A549 (cell line): ENCODE data around the gene RER1. TPM values are rescaled to one million over a fixed set of nuclear protein-coding genes. Genes with fewer than 3 reads are reported as not detected.

ENCODE experiments used
- ATAC-seq, 2 experiments: fragments of 200-7000 bp in 1 of 2; fragments of >200 bp in 1 of 2; cut with Nextera tagmentation in 1 of 2; cut with Tn5 transposase in 1 of 2; 3 replicates each; pipeline versions ENCODE4 v1.8.0 to v1.9.1; 2018 to 2020; ENCODE audit warnings: mild to moderate bottlenecking in 1 of 2, moderate library complexity in 1 of 2
- CTCF ChIA-PET: fragments of 300-600 bp; sonication (Branson Sonifier 250); formaldehyde crosslinking; extraction: SDS; loops from one replicate; lab custom pipeline; 2021; ENCODE audit warnings: antibody characterized with exemption, inconsistent platforms; lab: Yijun Ruan, JAX
- POLR2A ChIA-PET: fragments of 350-600 bp; formaldehyde crosslinking; extraction: SDS; loops from one replicate; lab custom pipeline; 2021; ENCODE audit warnings: antibody characterized with exemption, inconsistent platforms; lab: Yijun Ruan, JAX
- DNase-seq, 2 experiments: peaks; one replicate each; pipeline versions ENCODE4 v3.0.0 to v3.0.0-alpha.2; 2011 to 2016; ENCODE audit warnings: low read depth in 1 of 2, low spot score in 1 of 2
- FAIRE-seq: peaks from 2 replicates; lab custom pipeline; 2011; peaks lifted over from hg19 to GRCh38; lab: Jason Lieb, UNC
- H3K27ac ChIP-seq, 2 experiments: fragments of >200 bp; sonication (Bioruptor Twin); formaldehyde crosslinking; 3 replicates each; pipeline ENCODE4 v1.5.1; 2016 to 2017
- H3K4me1 ChIP-seq: fragments of >200 bp; sonication (Bioruptor Twin); formaldehyde crosslinking; 3 replicates; pipeline ENCODE4 v1.6.1; 2016
- H3K4me2 ChIP-seq: fragments of >200 bp; sonication (Bioruptor Twin); formaldehyde crosslinking; 3 replicates; pipeline ENCODE4 v1.6.1; 2016
- H3K4me3 ChIP-seq: fragments of >200 bp; sonication (Bioruptor Twin); formaldehyde crosslinking; 3 replicates; pipeline ENCODE4 v1.5.1; 2016
- H3K9me3 ChIP-seq: fragments of >200 bp; sonication (Bioruptor Twin); formaldehyde crosslinking; 3 replicates; pipeline ENCODE4 v1.6.1; 2016
- CEBPB ChIP-seq, 2 experiments: fragments of >200 bp in 1 of 2; sonication (Bioruptor Twin) in 1 of 2; formaldehyde crosslinking in 1 of 2; IDR thresholded peaks; 2 replicates each; pipeline ENCODE4 v1.6.1; 2012 to 2016
- CTCF ChIP-seq: fragments of >200 bp; sonication (Bioruptor Twin); formaldehyde crosslinking; IDR thresholded peaks from 3 replicates; pipeline ENCODE4 v1.5.1; 2016
- E2F6 ChIP-seq: IDR thresholded peaks from 2 replicates; pipeline ENCODE4 v1.6.1; 2012; ENCODE audit warnings: low read depth, borderline replicate concordance
- EHF ChIP-seq: fragments of 250-450 bp; sonication (Bioruptor Pico); IDR thresholded peaks from 2 replicates; pipeline ENCODE4 v1.5.0; 2020; ENCODE audit warnings: mild to moderate bottlenecking
- ESRRA ChIP-seq: fragments of 150-350 bp; IDR thresholded peaks from 2 replicates; pipeline ENCODE4 v1.6.1; 2014; ENCODE audit warnings: mild to moderate bottlenecking, low read length, borderline replicate concordance
- FOXS1 ChIP-seq: fragments of 250-450 bp; sonication (Bioruptor Pico); IDR thresholded peaks from 2 replicates; pipeline ENCODE4 v1.5.0; 2020; ENCODE audit warnings: mild to moderate bottlenecking, moderate library complexity
- HEYL ChIP-seq: fragments of 250-450 bp; sonication (Bioruptor Pico); IDR thresholded peaks from 2 replicates; pipeline ENCODE4 v1.8.0; 2021; ENCODE audit warnings: mild to moderate bottlenecking, moderate library complexity
- HOXA7 ChIP-seq: fragments of 250-450 bp; sonication (Bioruptor Pico); IDR thresholded peaks from 2 replicates; pipeline ENCODE4 v1.5.0; 2020; ENCODE audit warnings: mild to moderate bottlenecking, moderate library complexity
- HOXB13 ChIP-seq: fragments of 250-450 bp; sonication (Bioruptor Pico); IDR thresholded peaks from 2 replicates; pipeline ENCODE4 v1.5.0; 2020; ENCODE audit warnings: low read depth, mild to moderate bottlenecking, moderate library complexity
- HOXB5 ChIP-seq: fragments of 250-450 bp; sonication (Bioruptor Pico); IDR thresholded peaks from 2 replicates; pipeline ENCODE4 v1.5.0; 2020; ENCODE audit warnings: mild to moderate bottlenecking, moderate library complexity
- JUN ChIP-seq, 2 experiments: fragments of >200 bp; sonication (Bioruptor Twin); formaldehyde crosslinking; IDR thresholded peaks; 2 replicates in 1 of 2; 3 replicates in 1 of 2; pipeline ENCODE4 v1.6.1; 2016 to 2017
- MAFK ChIP-seq: fragments of 450-650 bp; IDR thresholded peaks from 2 replicates; pipeline ENCODE4 v1.6.1; 2014; ENCODE audit not compliant: partially characterized antibody
- NPAS2 ChIP-seq: fragments of 250-450 bp; sonication (Bioruptor Pico); IDR thresholded peaks from 2 replicates; pipeline ENCODE4 v1.8.0; 2022; ENCODE audit warnings: mild to moderate bottlenecking, moderate library complexity, borderline replicate concordance
- POLR2AphosphoS2 ChIP-seq: conservative IDR thresholded peaks from 2 replicates; pipeline ENCODE4 v1.6.1; 2012; ENCODE audit warnings: low read length, improper control_type of control experiment, inconsistent platforms
- RAD21 ChIP-seq, 2 experiments: fragments of >200 bp in 1 of 2; sonication (Bioruptor Twin) in 1 of 2; formaldehyde crosslinking in 1 of 2; IDR thresholded peaks in 1 of 2; conservative IDR thresholded peaks in 1 of 2; 2 replicates in 1 of 2; 3 replicates in 1 of 2; pipeline ENCODE4 v1.6.1; 2012 to 2018; ENCODE audit warnings: inconsistent platforms in 1 of 2
- RARB ChIP-seq: fragments of 250-450 bp; sonication (Bioruptor Pico); IDR thresholded peaks from 2 replicates; pipeline ENCODE4 v1.8.0; 2021; ENCODE audit warnings: mild to moderate bottlenecking, moderate library complexity
- RCOR1 ChIP-seq: fragments of 150-350 bp; IDR thresholded peaks from 2 replicates; pipeline ENCODE4 v1.6.1; 2014; ENCODE audit warnings: antibody characterized with exemption, low read length, low read depth
- RFX5 ChIP-seq: fragments of 450-650 bp; IDR thresholded peaks from 2 replicates; pipeline ENCODE4 v1.7.1; 2014; ENCODE audit warnings: antibody characterized with exemption, mild to moderate bottlenecking, moderate library complexity
- ZSCAN20 ChIP-seq: fragments of 250-450 bp; sonication (Bioruptor Pico); IDR thresholded peaks from 2 replicates; pipeline ENCODE4 v1.8.0; 2022; ENCODE audit warnings: mild to moderate bottlenecking, moderate library complexity
- WGBS: methylation state at CpG from one replicate; pipeline ENCODE4 v1.1.6; 2017; ENCODE audit errors: missing lambda C conversion rate; 5-methylcytosine and 5-hydroxymethylcytosine counted together
- polyA plus RNA-seq, 4 experiments: library from polyadenylated mRNA; depleted of rRNA in 3 of 4; stranded (reverse); fragments of >200 nt; fragmentation: RNase III in 1 of 4; extraction: RNeasy Plus Mini Kit Qiagen cat#74134 plus additional on column Dnase treatment in 1 of 4; gene quantifications; 2 replicates in 3 of 4; 3 replicates in 1 of 4; pipeline ENCODE4 v1.2.3, GENCODE V29; 2011 to 2017
- TF ChIP-seq, protein P1 (sequence below): IDR thresholded peaks from 2 replicates; pipeline ENCODE4 v1.6.1; 2012
- TF ChIP-seq, protein P2 (sequence below): fragments of 250-450 bp; sonication (Bioruptor Pico); IDR thresholded peaks from 2 replicates; pipeline ENCODE4 v1.5.0; 2021; ENCODE audit warnings: mild to moderate bottlenecking, moderate library complexity, borderline replicate concordance
- TF ChIP-seq, protein P3 (sequence below): fragments of 250-450 bp; sonication (Bioruptor Pico); IDR thresholded peaks from 2 replicates; pipeline ENCODE4 v1.5.0; 2020; ENCODE audit warnings: low read depth, mild to moderate bottlenecking, moderate library complexity

The RER1 gene
- polyA plus RNA-seq, 2 of the 4 experiments (the other 2 are of a cell fraction), result 72.3 to 213 TPM

GRCh38 chr1:2394220-2394619 lies 2.6 kb downstream of the RER1 start:
- peaks cover 25% of the 10 kb centered on the region for H3K4me1 ChIP-seq
- TF ChIP-seq CTCF (no peak), RCOR1 (no peak), RARB (CRISPR knock-in tag) (no peak), HOXA7 (CRISPR knock-in tag) (no peak), EHF (CRISPR knock-in tag) (no peak), HOXB13 (CRISPR knock-in tag) (no peak), JUN (IDR thresholded peaks at IDR 0.05) (no peak), NPAS2 (CRISPR knock-in tag) (no peak), ESRRA (no peak), ZSCAN20 (no peak), HEYL (CRISPR knock-in tag) (no peak), FOXS1 (no peak), HOXB5 (CRISPR knock-in tag) (no peak), CEBPB (IDR thresholded peaks at IDR 0.05) (no peak), RFX5 (no peak), POLR2AphosphoS2 (no peak), RAD21 (conservative IDR thresholded peaks at IDR 0.05 in 1 of 2, IDR thresholded peaks at IDR 0.05 in 1 of 2) (no peak)
- TF ChIP-seq, protein P1, sequence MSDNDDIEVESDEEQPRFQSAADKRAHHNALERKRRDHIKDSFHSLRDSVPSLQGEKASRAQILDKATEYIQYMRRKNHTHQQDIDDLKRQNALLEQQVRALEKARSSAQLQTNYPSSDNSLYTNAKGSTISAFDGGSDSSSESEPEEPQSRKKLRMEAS, result no peak
- TF ChIP-seq, protein P2, sequence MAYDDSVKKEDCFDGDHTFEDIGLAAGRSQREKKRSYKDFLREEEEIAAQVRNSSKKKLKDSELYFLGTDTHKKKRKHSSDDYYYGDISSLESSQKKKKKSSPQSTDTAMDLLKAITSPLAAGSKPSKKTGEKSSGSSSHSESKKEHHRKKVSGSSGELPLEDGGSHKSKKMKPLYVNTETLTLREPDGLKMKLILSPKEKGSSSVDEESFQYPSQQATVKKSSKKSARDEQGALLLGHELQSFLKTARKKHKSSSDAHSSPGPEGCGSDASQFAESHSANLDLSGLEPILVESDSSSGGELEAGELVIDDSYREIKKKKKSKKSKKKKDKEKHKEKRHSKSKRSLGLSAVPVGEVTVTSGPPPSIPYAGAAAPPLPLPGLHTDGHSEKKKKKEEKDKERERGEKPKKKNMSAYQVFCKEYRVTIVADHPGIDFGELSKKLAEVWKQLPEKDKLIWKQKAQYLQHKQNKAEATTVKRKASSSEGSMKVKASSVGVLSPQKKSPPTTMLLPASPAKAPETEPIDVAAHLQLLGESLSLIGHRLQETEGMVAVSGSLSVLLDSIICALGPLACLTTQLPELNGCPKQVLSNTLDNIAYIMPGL (CRISPR knock-in tag), result no peak
- TF ChIP-seq, all 56 proteins: peak for 0
- no peak overlapping the region for H3K4me3 ChIP-seq
- 74% methylated on average over 5 of the region's 7 CpGs for WGBS
- FAIRE-seq (no peak), DNase-seq (no peak), ATAC-seq (no peak)
- no peak overlapping the region for H3K27ac ChIP-seq
- CTCF ChIA-PET, result interaction anchor here (0.9 to 2.0 kb wide), 3 partner anchors 11 to 199 kb away, joined by 3 to 6 read pairs (median 5); no protein-coding TSS in a partner anchor
- H3K9me3 ChIP-seq, result no peaks in the 10 kb centered on the region
- POLR2A ChIA-PET, result no interaction called here
- no peak overlapping the region; the same call in 2 of the 3 replicates for H3K4me2 ChIP-seq

DNA sequence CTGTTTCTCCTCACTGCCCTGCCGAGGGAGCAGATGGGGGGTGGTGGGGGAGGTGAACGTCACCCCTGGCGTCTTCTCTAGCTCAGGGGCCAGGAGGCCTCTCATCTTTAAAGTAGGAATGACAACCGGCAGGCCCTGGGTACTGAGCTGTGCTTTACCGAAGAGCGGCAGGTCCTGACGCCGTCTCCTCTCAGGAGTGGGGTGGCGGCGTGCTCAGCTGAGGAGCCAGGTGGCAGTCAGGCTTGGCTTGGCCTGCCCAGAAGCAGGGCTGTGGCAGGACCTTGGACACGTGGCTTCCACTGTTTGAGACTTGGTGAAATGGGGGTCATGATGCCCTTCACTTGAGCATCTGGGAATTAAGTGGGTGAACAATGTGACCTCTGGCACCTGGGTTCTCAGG lies 3.1 kb downstream of the RER1 start:
- 91% methylated on average over 10 of the region's 11 CpGs for WGBS
- DNase-seq (no peak), ATAC-seq (no peak), FAIRE-seq (no peak)
- ChIA-PET POLR2A (no interaction called here), CTCF (interaction anchor here (1.7 to 2.0 kb wide), 2 partner anchors 13 to 200 kb away, joined by 5 to 6 read pairs; no protein-coding TSS in a partner anchor)
- no peaks in the 10 kb centered on the region for H3K9me3 ChIP-seq
- TF ChIP-seq JUN (IDR thresholded peaks at IDR 0.05) (no peak), MAFK (no peak), CEBPB (IDR thresholded peaks at IDR 0.05) (no peak), HOXB5 (CRISPR knock-in tag) (no peak), E2F6 (no peak), ESRRA (no peak)
- TF ChIP-seq, protein P3, sequence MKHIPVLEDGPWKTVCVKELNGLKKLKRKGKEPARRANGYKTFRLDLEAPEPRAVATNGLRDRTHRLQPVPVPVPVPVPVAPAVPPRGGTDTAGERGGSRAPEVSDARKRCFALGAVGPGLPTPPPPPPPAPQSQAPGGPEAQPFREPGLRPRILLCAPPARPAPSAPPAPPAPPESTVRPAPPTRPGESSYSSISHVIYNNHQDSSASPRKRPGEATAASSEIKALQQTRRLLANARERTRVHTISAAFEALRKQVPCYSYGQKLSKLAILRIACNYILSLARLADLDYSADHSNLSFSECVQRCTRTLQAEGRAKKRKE, result no peak
- TF ChIP-seq, all 56 proteins: peak for 0
- no peak overlapping the region for H3K27ac ChIP-seq
- H3K4me2 ChIP-seq, result no peak overlapping the region
- peaks cover 24% of the 10 kb centered on the region for H3K4me1 ChIP-seq
- no peak overlapping the region for H3K4me3 ChIP-seq
